IMR-90 (cell line): ENCODE results near the gene PRKCE. TPM values are rescaled to one million over a fixed set of nuclear protein-coding genes. Genes with fewer than 3 reads are reported as not detected.

Experiments
- ATAC-seq: fragments of 200-7000 bp; cut with Tn5 transposase; 2 replicates; pipeline ENCODE4 v1.9.1; 2020; ENCODE audit warnings: low read depth, mild to moderate bottlenecking, moderate library complexity
- BruUV-seq: library from RNA; stranded (reverse); fragments of 400-500 nt; replicated peaks from 2 replicates; lab custom pipeline; 2021; lab: Mats Ljungman, UMichigan
- CTCF ChIA-PET: fragments of 300-600 bp; formaldehyde crosslinking; extraction: SDS; loops from one replicate; lab custom pipeline; 2021; ENCODE audit warnings: antibody characterized with exemption; lab: Yijun Ruan, JAX
- POLR2A ChIA-PET: fragments of 300-600 bp; sonication (Branson Sonifier 250); formaldehyde crosslinking; loops from one replicate; lab custom pipeline; 2022; ENCODE audit warnings: antibody characterized with exemption; ENCODE audit not compliant: unreplicated experiment; lab: Charles Lee
- DNase-seq: peaks from one replicate; pipeline ENCODE4 v3.0.0; 2013
- H2AFZ ChIP-seq: replicated peaks from 2 replicates; pipeline ENCODE3; 2013; ENCODE audit warnings: low read length, mild to moderate bottlenecking; ENCODE audit not compliant: poor library complexity
- H2AK5ac ChIP-seq: 2 replicates; pipeline ENCODE4 v1.6.1; 2013; ENCODE audit warnings: low read depth, low read length, inconsistent platforms
- H2AK9ac ChIP-seq: replicated peaks from 2 replicates; pipeline ENCODE3; 2013; ENCODE audit warnings: mild to moderate bottlenecking, low read depth, low read length, moderate library complexity; ENCODE audit not compliant: poor library complexity
- H2BK120ac ChIP-seq: 2 replicates; pipeline ENCODE4 v1.6.1; 2013; ENCODE audit warnings: low read depth, low read length, inconsistent platforms
- H2BK15ac ChIP-seq: 3 replicates; pipeline ENCODE4 v1.6.1; 2013; ENCODE audit warnings: low read depth, low read length, inconsistent platforms
- H2BK20ac ChIP-seq: 2 replicates; pipeline ENCODE4 v1.6.1; 2013; ENCODE audit warnings: low read depth, mild to moderate bottlenecking, inconsistent platforms, low read length, moderate library complexity
- H2BK5ac ChIP-seq: 2 replicates; pipeline ENCODE4 v1.6.1; 2013; ENCODE audit warnings: mild to moderate bottlenecking, low read depth, low read length, inconsistent platforms; ENCODE audit not compliant: poor library complexity, severe bottlenecking
- H3K14ac ChIP-seq: replicated peaks from 2 replicates; pipeline ENCODE4 v1.6.1; 2013; ENCODE audit warnings: low read depth, low read length, inconsistent platforms
- H3K18ac ChIP-seq: 2 replicates; pipeline ENCODE4 v1.6.1; 2013; ENCODE audit warnings: low read depth, low read length, control low read depth
- H3K23ac ChIP-seq: 2 replicates; pipeline ENCODE4 v1.6.1; 2013; ENCODE audit warnings: low read depth, low read length, inconsistent platforms
- H3K27ac ChIP-seq: 2 replicates; pipeline ENCODE4 v1.5.1; 2013; ENCODE audit warnings: mild to moderate bottlenecking, control low read depth, low read length; ENCODE audit not compliant: insufficient read depth
- H3K27me3 ChIP-seq: 2 replicates; pipeline ENCODE4 v1.6.1; 2013; ENCODE audit warnings: low read length; ENCODE audit not compliant: control insufficient read depth, insufficient read depth
- H3K36me3 ChIP-seq: 2 replicates; pipeline ENCODE4 v1.6.1; 2013; ENCODE audit warnings: low read length, mixed read lengths; ENCODE audit not compliant: control insufficient read depth, insufficient read depth
- H3K4ac ChIP-seq: 2 replicates; pipeline ENCODE4 v1.6.1; 2013; ENCODE audit warnings: low read depth, low read length, inconsistent platforms
- H3K4me1 ChIP-seq: 2 replicates; pipeline ENCODE4 v1.6.1; 2013; ENCODE audit warnings: low read length, mixed read lengths; ENCODE audit not compliant: control insufficient read depth, insufficient read depth
- H3K4me2 ChIP-seq: 2 replicates; pipeline ENCODE4 v1.6.1; 2013; ENCODE audit warnings: low read depth, mild to moderate bottlenecking, control low read depth, low read length, moderate library complexity
- H3K4me3 ChIP-seq: 2 replicates; pipeline ENCODE4 v1.5.1; 2013; ENCODE audit warnings: low read depth, mild to moderate bottlenecking, control low read depth, low read length, moderate library complexity; ENCODE audit not compliant: insufficient read depth
- H3K56ac ChIP-seq: 2 replicates; pipeline ENCODE4 v1.6.1; 2013; ENCODE audit warnings: low read length, inconsistent platforms; ENCODE audit not compliant: insufficient read depth; ENCODE audit errors: extremely low read depth
- H3K79me1 ChIP-seq, 2 experiments: 2 replicates each; pipeline ENCODE4 v1.6.1; 2013; ENCODE audit warnings: low read length in 2 of 2, inconsistent platforms in 1 of 2, low read depth in 1 of 2
- H3K9ac ChIP-seq: 2 replicates; pipeline ENCODE4 v1.6.1; 2013; ENCODE audit warnings: low read depth, low read length, control low read depth
- H3K9me1 ChIP-seq: 2 replicates; pipeline ENCODE4 v1.6.1; 2013; ENCODE audit warnings: low read length, inconsistent platforms; ENCODE audit not compliant: insufficient read depth
- H3K9me3 ChIP-seq: 2 replicates; pipeline ENCODE4 v1.6.1; 2013; ENCODE audit warnings: low read length; ENCODE audit not compliant: control insufficient read depth, insufficient read depth
- H4K20me1 ChIP-seq: 2 replicates; pipeline ENCODE4 v1.6.1; 2013; ENCODE audit warnings: low read length, inconsistent platforms; ENCODE audit not compliant: insufficient read depth
- H4K5ac ChIP-seq: 2 replicates; pipeline ENCODE4 v1.6.1; 2013; ENCODE audit warnings: mild to moderate bottlenecking, low read depth, low read length, control low read depth
- H4K8ac ChIP-seq, 2 experiments: 2 replicates each; pipeline ENCODE4 v1.6.1; 2013; ENCODE audit warnings: low read depth in 2 of 2, low read length in 2 of 2, control low read depth in 1 of 2, inconsistent platforms in 1 of 2
- H4K91ac ChIP-seq: 2 replicates; pipeline ENCODE4 v1.6.1; 2013; ENCODE audit warnings: low read depth, low read length, inconsistent platforms; ENCODE audit not compliant: insufficient read depth
- ELK1 ChIP-seq: fragments of 150-350 bp; IDR thresholded peaks from 2 replicates; pipeline ENCODE4 v1.6.1; 2016; ENCODE audit warnings: low read depth, mild to moderate bottlenecking, low read length, moderate library complexity, borderline replicate concordance
- MXI1 ChIP-seq: IDR thresholded peaks from 2 replicates; pipeline ENCODE4 v1.6.1; 2012; ENCODE audit warnings: low read depth, mild to moderate bottlenecking, low read length, moderate library complexity, borderline replicate concordance
- NFE2L2 ChIP-seq: fragments of 150-350 bp; IDR thresholded peaks from 2 replicates; pipeline ENCODE4 v1.6.1; 2016; ENCODE audit warnings: low read depth, mild to moderate bottlenecking, low read length
- RFX5 ChIP-seq: IDR thresholded peaks from 2 replicates; pipeline ENCODE4 v1.8.0; 2012; ENCODE audit warnings: low read depth, mild to moderate bottlenecking, low read length, moderate library complexity
- WGBS, 2 experiments: methylation state at CpG; one replicate each; pipeline versions ENCODE4 v1.1.5 to v1.1.7; 2013; ENCODE audit warnings: missing lambda C conversion rate in 2 of 2; ENCODE audit not compliant: insufficient read length in 1 of 2; ENCODE audit errors: extremely low coverage in 2 of 2; 5-methylcytosine and 5-hydroxymethylcytosine counted together
- dilution Hi-C: fragments of 300-500 bp; cut with HindIII; formaldehyde crosslinking; loops from one replicate; pipeline ENCODE4 v1.14.3; 2018; ENCODE audit warnings: low sequenced_read_pairs; ENCODE audit not compliant: unreplicated experiment
- in situ Hi-C: fragments of 300-500 bp; cut with MboI; formaldehyde crosslinking; loops from 3 replicates; pipeline ENCODE4 v1.14.3; 2019; ENCODE audit warnings: low sequenced_read_pairs, inconsistent platforms, mixed read lengths
- intact Hi-C: fragments of 100-400 bp; cut with micrococcal nuclease; formaldehyde crosslinking; loops from 2 replicates; pipeline ENCODE4 v1.10.0; 2022
- polyA plus RNA-seq, 3 experiments: library from polyadenylated mRNA; depleted of rRNA; stranded (reverse); fragments of >200 nt; gene quantifications; 2 replicates each; pipeline ENCODE4 v1.2.3, GENCODE V29; 2012; ENCODE audit warnings: low replicate concordance in 1 of 3
- total RNA-seq: library from RNA; depleted of rRNA; stranded (reverse); fragments of >200 nt; gene quantifications from 2 replicates; pipeline ENCODE4 v1.2.3, GENCODE V29; 2012

The PRKCE gene
- total and polyA plus RNA-seq, 2 of the 4 experiments (the other 2 are of a cell fraction) = 8.1 to 32.4 TPM

DNA sequence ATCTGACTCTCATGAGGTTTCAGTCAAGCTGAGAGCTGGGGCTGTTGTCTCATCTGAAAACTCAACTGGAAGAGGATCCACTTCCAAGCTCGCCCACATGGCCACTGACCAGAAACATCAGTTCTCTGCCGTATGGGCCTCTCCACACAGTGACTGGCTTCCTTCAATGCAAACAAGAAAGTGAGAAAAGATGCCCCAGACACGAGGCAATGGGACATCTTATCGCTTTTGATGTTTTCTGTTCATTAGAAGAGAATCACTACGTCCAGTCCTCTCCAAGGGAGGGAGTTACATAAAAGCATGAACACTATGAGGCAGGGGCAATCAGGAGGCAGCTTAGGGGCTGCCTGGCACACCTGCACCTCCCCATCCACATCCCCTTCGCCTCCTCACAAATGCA lies 338.7 kb downstream of the PRKCE start:
- H3K4ac ChIP-seq = no peak overlapping the region
- no peak overlapping the region for H3K4me3 ChIP-seq
- H2BK5ac ChIP-seq = no peak overlapping the region
- H4K8ac ChIP-seq = no peak overlapping the region
- WGBS, 2 experiments = no CpG with 5 or more reads among the region's 6 CpGs
- 0 out of 3 replicates have a peak overlapping the region, but pooled peaks have one; percentile 31 for H2BK15ac ChIP-seq
- H3K4me1 ChIP-seq = peaks cover 19% of the 10 kb centered on the region
- no peak overlapping the region for H2BK120ac ChIP-seq
- H4K5ac ChIP-seq = no peak overlapping the region
- no peak overlapping the region for H2BK20ac ChIP-seq
- no peaks in the 10 kb centered on the region for H3K79me1 ChIP-seq
- H3K4me2 ChIP-seq = no peak overlapping the region
- H3K36me3 ChIP-seq = peaks cover 7% of the 10 kb centered on the region
- H3K56ac ChIP-seq = no peak overlapping the region
- no peak overlapping the region for H2AK9ac ChIP-seq
- DNase-seq (no peak), ATAC-seq (no peak)
- H4K91ac ChIP-seq = no peak overlapping the region
- in situ Hi-C loops = no loop called here
- H2AFZ ChIP-seq = no peak overlapping the region
- no peak overlapping the region for H3K27ac ChIP-seq
- H4K20me1 ChIP-seq = no peaks in the 10 kb centered on the region
- no peak overlapping the region for H3K14ac ChIP-seq
- intact Hi-C loops = loop anchor here (5.0 kb wide), 1 partner anchor 72 kb away; no protein-coding TSS in a partner anchor
- no TSS peak for BruUV-seq
- ChIA-PET CTCF (interaction anchor here (0.6 to 0.7 kb wide), 2 partner anchors 469 to 576 kb away, joined by 4 to 5 read pairs; no protein-coding TSS in a partner anchor), POLR2A (interaction anchor here (0.6 to 0.7 kb wide), 2 partner anchors 31 to 137 kb away, joined by 3 to 5 read pairs; no protein-coding TSS in a partner anchor)
- H3K18ac ChIP-seq = no peak overlapping the region
- peak overlapping the region; percentile 33; the same call in 1 of the 2 replicates for H2AK5ac ChIP-seq
- dilution Hi-C loops = no loop called here
- H3K27me3 ChIP-seq = no peaks in the 10 kb centered on the region
- H3K23ac ChIP-seq = no peak overlapping the region
- no peaks in the 10 kb centered on the region for H3K9me3 ChIP-seq
- TF ChIP-seq MXI1 = no peak
- no peak for TF ChIP-seq RFX5
- no peak for TF ChIP-seq ELK1
- no peak for TF ChIP-seq NFE2L2
- no peak overlapping the region for H3K9ac ChIP-seq
- peaks cover 11% of the 10 kb centered on the region for H3K9me1 ChIP-seq
